ENCODE measurements around the gene ZNF462. TPM values are rescaled to one million over a fixed set of nuclear protein-coding genes. Genes with fewer than 3 reads are reported as not detected.

ZNF462 gene
- total and polyA plus RNA-seq, 2 of the 4 experiments (the other 2 are of a cell fraction): 6.1 to 18.8 TPM

- H3K27ac ChIP-seq (ENCODE audit: insufficient read depth, low read length): no peak overlapping the region
- no CpG with 5 or more reads among the region's 1 CpG for WGBS, 2 experiments (ENCODE audit: extremely low coverage in 2 of 2, insufficient read length in 1 of 2)
- ChIA-PET CTCF (interaction anchor here (0.6 kb wide), 1 partner anchor 119 kb away, joined by 5 read pairs; no protein-coding TSS in a partner anchor), POLR2A (ENCODE audit: unreplicated experiment) (no interaction called here)
- H3K27me3 ChIP-seq (ENCODE audit: control insufficient read depth, insufficient read depth, low read length): no peaks in the 10 kb centered on the region
- BruUV-seq (replicated peaks): no TSS peak
- no peak overlapping the region for H2AFZ ChIP-seq (replicated peaks; ENCODE audit: low read length, poor library complexity)
- H4K20me1 ChIP-seq (ENCODE audit: insufficient read depth, low read length): peaks cover 5% of the 10 kb centered on the region; the same call in 1 of the 2 replicates
- H4K8ac ChIP-seq (ENCODE audit: low read depth in 2 of 2, low read length in 2 of 2): no peak overlapping the region
- H3K18ac ChIP-seq (ENCODE audit: low read depth, low read length): peak overlapping the region; percentile 12; the same call in 1 of the 2 replicates
- H4K5ac ChIP-seq (ENCODE audit: low read depth, low read length): no peak overlapping the region
- dilution Hi-C loops (cut with HindIII; ENCODE audit: low sequenced_read_pairs, unreplicated experiment) (no loop called here), intact Hi-C loops (cut with micrococcal nuclease) (loop anchor here (2.0 kb wide), 1 partner anchor 20 kb away; no protein-coding TSS in a partner anchor), in situ Hi-C loops (cut with MboI; ENCODE audit: low sequenced_read_pairs) (loop anchor here (25.0 kb wide), 2 partner anchors 391 to 841 kb away; partner anchors contain the start of gene RAD23B)
- no peak overlapping the region for H3K14ac ChIP-seq (replicated peaks; ENCODE audit: low read depth, low read length)
- no peaks in the 10 kb centered on the region for H3K36me3 ChIP-seq (ENCODE audit: control insufficient read depth, insufficient read depth, low read length)
- H2BK15ac ChIP-seq (ENCODE audit: low read depth, low read length): 0 out of 3 replicates have a peak overlapping the region, but pooled peaks have one; percentile 6
- H3K56ac ChIP-seq (ENCODE audit: extremely low read depth, insufficient read depth, low read length): no peak overlapping the region
- H4K91ac ChIP-seq (ENCODE audit: insufficient read depth, low read depth, low read length): no peak overlapping the region
- peaks cover 34 to 57% of the 10 kb centered on the region in 2 experiments for H3K79me1 ChIP-seq (ENCODE audit: low read depth in 1 of 2, low read length in 2 of 2)
- no peak overlapping the region; the same call in 1 of the 2 replicates for H2BK20ac ChIP-seq (ENCODE audit: low read depth, low read length)
- H2AK9ac ChIP-seq (replicated peaks; ENCODE audit: low read depth, low read length, poor library complexity): no peak overlapping the region
- ATAC-seq (ENCODE audit: low read depth): no peak
- peaks cover 11% of the 10 kb centered on the region for H3K9me1 ChIP-seq (ENCODE audit: insufficient read depth, low read length)
- no peak overlapping the region for H3K4me3 ChIP-seq (ENCODE audit: insufficient read depth, low read depth, low read length)
- H2BK120ac ChIP-seq (ENCODE audit: low read depth, low read length): no peak overlapping the region
- H2AK5ac ChIP-seq (ENCODE audit: low read depth, low read length): no peak overlapping the region; the same call in 1 of the 2 replicates
- H3K4me2 ChIP-seq (ENCODE audit: low read depth, low read length): no peak overlapping the region
- no peak overlapping the region for H2BK5ac ChIP-seq (ENCODE audit: low read depth, low read length, poor library complexity, severe bottlenecking)
- H3K4me1 ChIP-seq (ENCODE audit: control insufficient read depth, insufficient read depth, low read length): peaks cover 10% of the 10 kb centered on the region
- no peak for DNase-seq
- no peak overlapping the region for H3K9ac ChIP-seq (ENCODE audit: low read depth, low read length)
- no peak overlapping the region for H3K23ac ChIP-seq (ENCODE audit: low read depth, low read length)
- H3K4ac ChIP-seq (ENCODE audit: low read depth, low read length): no peak overlapping the region
- H3K9me3 ChIP-seq (ENCODE audit: control insufficient read depth, insufficient read depth, low read length): no peaks in the 10 kb centered on the region
- TF ChIP-seq FOS (IDR thresholded peaks at IDR 0.05; ENCODE audit: low read depth, low read length) (no peak), BHLHE40 (IDR thresholded peaks at IDR 0.05; ENCODE audit: low read depth, low read length) (peak; percentile 36; the same call in 1 of the 2 replicates), USF2 (IDR thresholded peaks at IDR 0.05; ENCODE audit: low read depth, low read length) (no peak), MAFK (IDR thresholded peaks at IDR 0.05; ENCODE audit: low read depth, low read length) (no peak)
These were observed 33.7 kb downstream of the ZNF462 start for GRCh38 chr9:106896695-106897094.
